Measurements from ENCODE around the gene PPARD.

PPARD gene

DNA sequence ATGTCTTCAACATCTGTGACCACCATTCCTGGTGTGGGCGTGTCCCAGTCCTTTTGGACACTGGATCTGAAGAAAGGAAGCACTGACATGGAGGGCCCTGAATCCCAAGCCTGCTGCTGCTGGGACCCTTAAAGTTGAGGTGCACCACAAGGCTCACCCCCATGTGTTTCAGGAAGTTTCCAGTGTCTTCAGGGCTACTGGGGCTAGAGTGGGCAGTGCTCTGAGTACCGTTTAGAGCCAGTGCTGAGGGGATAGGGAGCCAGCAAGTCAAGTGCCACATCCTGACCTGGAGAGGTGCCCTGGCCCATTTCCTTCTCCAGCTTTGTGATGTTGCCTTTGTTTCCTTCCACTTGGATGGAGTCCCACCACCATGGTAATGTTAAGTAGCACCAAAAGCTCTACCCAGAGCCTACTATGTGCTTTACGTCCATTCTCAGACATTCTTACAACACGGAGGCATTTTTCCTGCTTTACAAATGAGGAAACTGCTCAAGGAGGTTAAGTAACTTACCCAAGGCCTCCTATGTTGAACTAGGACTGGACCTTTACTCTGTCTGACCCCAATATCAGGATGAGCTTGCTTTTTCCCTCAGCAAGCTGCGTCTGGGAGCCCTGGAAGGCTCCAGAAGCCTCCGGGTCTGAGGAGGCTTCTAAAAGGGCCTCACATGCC is 45.3 kb upstream of the PPARD start:
- TF ChIP-seq, protein P1, sequence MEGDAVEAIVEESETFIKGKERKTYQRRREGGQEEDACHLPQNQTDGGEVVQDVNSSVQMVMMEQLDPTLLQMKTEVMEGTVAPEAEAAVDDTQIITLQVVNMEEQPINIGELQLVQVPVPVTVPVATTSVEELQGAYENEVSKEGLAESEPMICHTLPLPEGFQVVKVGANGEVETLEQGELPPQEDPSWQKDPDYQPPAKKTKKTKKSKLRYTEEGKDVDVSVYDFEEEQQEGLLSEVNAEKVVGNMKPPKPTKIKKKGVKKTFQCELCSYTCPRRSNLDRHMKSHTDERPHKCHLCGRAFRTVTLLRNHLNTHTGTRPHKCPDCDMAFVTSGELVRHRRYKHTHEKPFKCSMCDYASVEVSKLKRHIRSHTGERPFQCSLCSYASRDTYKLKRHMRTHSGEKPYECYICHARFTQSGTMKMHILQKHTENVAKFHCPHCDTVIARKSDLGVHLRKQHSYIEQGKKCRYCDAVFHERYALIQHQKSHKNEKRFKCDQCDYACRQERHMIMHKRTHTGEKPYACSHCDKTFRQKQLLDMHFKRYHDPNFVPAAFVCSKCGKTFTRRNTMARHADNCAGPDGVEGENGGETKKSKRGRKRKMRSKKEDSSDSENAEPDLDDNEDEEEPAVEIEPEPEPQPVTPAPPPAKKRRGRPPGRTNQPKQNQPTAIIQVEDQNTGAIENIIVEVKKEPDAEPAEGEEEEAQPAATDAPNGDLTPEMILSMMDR (IDR thresholded peaks at IDR 0.05; ENCODE audit: low read depth, low read length): no peak
- no peaks in the 10 kb centered on the region for H3K4me1 ChIP-seq
- no peaks in the 10 kb centered on the region for H3K9me3 ChIP-seq
- H3K27me3 ChIP-seq: no peaks in the 10 kb centered on the region
- H3K4me3 ChIP-seq (ENCODE audit: low read depth, low read length): no peak overlapping the region
- DNase-seq: no peak
- H3K36me3 ChIP-seq: no peaks in the 10 kb centered on the region; the same call in 1 of the 2 replicates

DNA sequence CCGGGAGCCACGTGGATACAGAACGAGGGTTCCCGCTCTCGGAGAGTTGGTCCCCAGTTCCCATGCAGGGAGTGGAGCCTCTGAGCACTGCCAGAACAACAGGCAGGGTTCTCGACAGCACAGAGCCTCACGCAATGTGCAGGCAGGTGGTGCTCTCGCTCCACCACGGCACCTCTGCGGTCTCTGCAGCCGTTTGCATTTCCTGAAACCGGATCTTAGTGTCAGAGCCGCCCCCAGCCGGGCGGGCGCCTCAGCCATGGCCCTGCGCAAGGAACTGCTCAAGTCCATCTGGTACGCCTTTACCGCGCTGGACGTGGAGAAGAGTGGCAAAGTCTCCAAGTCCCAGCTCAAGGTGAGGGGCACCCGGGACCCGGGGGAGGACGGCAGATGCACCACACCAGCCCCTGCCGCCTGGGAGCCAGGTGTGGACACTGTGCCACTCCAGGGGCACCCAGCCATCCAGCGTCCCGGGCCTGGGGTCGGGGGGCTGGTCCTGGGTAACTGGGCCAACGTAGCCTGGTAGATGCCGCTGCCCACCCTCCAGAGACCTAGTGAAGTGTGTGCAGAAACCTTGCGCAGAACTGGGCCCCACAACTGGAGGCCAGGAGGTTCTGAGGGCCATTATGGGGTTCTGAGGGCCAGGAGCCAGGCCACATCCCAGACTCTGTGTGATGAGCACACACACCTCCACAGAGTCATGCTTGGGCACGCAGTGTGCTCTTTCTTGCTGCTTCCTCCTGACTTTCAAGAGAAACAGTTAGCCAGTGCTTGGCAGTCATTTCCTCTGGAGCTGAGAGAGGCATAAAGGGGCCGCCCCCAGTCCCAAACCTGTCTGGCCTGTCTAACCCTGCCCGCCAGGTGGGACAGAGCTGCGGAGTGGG is 44.5 kb upstream of the PPARD start, which contains the start of gene DEF6:
DEF6 (plus strand) TSS at position 218 of the 881 bp plus-strand sequence; CDS start at position 257, 39 bp downstream.
- no peaks in the 10 kb centered on the region for H3K4me1 ChIP-seq
- no peaks in the 10 kb centered on the region for H3K9me3 ChIP-seq
- H3K27me3 ChIP-seq: no peaks in the 10 kb centered on the region
- peak within 1 kb of the TSS; percentile 45 for H3K4me3 ChIP-seq (ENCODE audit: low read depth, low read length)
- peak; percentile 83 for DNase-seq
- no peaks in the 10 kb centered on the region; the same call in 1 of the 2 replicates for H3K36me3 ChIP-seq
- TF ChIP-seq, protein P1 (IDR thresholded peaks at IDR 0.05; ENCODE audit: low read depth, low read length): peak; percentile 85

DNA sequence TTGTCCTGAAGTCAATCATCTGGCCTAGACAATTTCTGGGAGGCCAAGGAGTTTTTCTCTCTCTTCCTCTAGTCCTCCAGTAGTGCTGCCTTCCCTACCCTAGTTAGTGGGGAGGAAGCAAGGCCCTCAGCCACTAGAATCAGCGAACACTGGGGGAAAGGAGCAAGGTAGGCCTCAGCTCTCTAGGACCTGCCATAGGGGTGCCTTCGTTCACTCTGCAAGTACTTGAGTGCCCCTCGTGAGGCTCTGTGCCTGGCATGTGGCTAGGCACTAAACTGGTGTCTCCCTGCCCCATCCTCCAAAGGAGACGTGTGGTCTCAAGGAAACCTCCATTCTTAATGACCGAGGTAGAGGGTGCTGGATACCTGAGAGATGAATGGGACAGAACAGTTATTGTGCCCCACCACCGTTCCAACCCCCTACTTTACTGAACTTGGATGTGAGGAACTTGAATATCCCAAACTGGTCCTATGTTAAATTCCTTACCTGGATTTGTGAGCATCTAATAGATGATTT is 43.7 kb upstream of the PPARD start:
- H3K4me1 ChIP-seq: no peaks in the 10 kb centered on the region
- no peak for DNase-seq
- no peaks in the 10 kb centered on the region for H3K27me3 ChIP-seq
- H3K9me3 ChIP-seq: no peaks in the 10 kb centered on the region
- TF ChIP-seq, protein P1 (IDR thresholded peaks at IDR 0.05; ENCODE audit: low read depth, low read length): no peak
- no peaks in the 10 kb centered on the region; the same call in 1 of the 2 replicates for H3K36me3 ChIP-seq
- H3K4me3 ChIP-seq (ENCODE audit: low read depth, low read length): no peak overlapping the region

DNA sequence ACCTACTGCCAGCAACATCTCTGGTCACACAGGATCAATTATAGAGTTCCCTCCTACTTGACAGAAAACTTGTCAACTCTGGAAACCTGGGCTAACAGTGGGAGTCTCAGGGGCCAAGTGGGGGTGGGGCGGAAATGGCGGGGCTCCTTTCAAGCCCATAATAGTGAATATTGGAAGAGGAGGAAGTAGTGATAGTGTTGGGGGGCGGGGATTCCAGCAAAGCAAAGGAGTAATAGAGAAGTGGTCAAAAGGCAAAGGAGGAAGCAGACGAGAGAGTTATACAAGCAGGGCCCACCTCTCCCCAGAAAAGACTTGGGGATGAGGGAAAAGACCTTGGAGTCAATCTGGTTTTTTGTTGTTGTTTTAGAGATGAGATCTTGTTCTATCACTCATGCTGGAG is 42.7 kb upstream of the PPARD start:
- TF ChIP-seq, protein P1 (IDR thresholded peaks at IDR 0.05; ENCODE audit: low read depth, low read length): no peak
- no peaks in the 10 kb centered on the region for H3K9me3 ChIP-seq
- no peaks in the 10 kb centered on the region; the same call in 1 of the 2 replicates for H3K36me3 ChIP-seq
- DNase-seq: no peak
- H3K4me1 ChIP-seq: no peaks in the 10 kb centered on the region
- H3K4me3 ChIP-seq (ENCODE audit: low read depth, low read length): no peak overlapping the region
- no peaks in the 10 kb centered on the region for H3K27me3 ChIP-seq

DNA sequence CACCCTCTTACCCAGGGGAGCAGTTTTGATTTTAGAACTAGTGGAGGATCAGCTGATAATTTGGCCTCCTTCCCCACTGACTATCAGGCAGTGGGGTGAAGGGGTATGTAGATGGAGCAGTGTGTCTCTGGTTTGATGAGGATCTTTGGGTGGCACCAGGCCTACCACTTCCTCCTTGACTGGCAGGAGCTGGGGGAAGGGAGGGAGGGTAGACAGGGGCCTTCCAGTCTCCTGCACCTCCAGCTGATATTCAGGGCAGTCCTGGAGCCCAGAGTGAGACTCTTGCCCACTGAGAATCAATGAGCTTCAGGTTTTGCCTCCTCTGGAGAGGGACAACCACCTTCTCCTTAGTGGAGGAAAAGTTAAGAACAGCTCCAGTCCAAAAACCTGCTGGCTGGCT is 41.5 kb upstream of the PPARD start:
- TF ChIP-seq, protein P1 (IDR thresholded peaks at IDR 0.05; ENCODE audit: low read depth, low read length): no peak
- H3K4me3 ChIP-seq (ENCODE audit: low read depth, low read length): no peak overlapping the region
- H3K36me3 ChIP-seq: no peaks in the 10 kb centered on the region
- DNase-seq: no peak
- H3K9me3 ChIP-seq: no peaks in the 10 kb centered on the region
- no peaks in the 10 kb centered on the region for H3K4me1 ChIP-seq
- no peaks in the 10 kb centered on the region for H3K27me3 ChIP-seq
